Activated CD4-positive, alpha-beta T cell treated with anti-CD3 and anti-CD28 coated beads, Interleukin-2, amount 50 U/mL, for 24 hours (primary cell): ENCODE results near the gene TBXA2R.
"Not testable (repeated sequence)": the region's sequence is repeated elsewhere in the genome, so short reads cannot be mapped to it uniquely, and the experiment has no call there.

Source experiments
- DNase-seq, 2 donors: peaks; one replicate each; pipeline ENCODE4 v3.0.0-alpha.2; 2020; ENCODE audit warnings: low read depth in 1 of 2, low spot score in 1 of 2

TBXA2R gene

GRCh38 chr19:3641515-3642269 lies 35.0 kb upstream of the TBXA2R start:
- DNase-seq = no peak

GRCh38 chr19:3639479-3639878 lies 32.8 kb upstream of the TBXA2R start:
- no peak for DNase-seq

GRCh38 chr19:3638208-3639193 lies 31.8 kb upstream of the TBXA2R start:
- no peak for DNase-seq

GRCh38 chr19:3637621-3638020 lies 30.9 kb upstream of the TBXA2R start:
- DNase-seq = no peak

- DNase-seq = no peak
These were observed 30.3 kb upstream of the TBXA2R start for GRCh38 chr19:3636962-3637361.

GRCh38 chr19:3636506-3636905 lies 29.8 kb upstream of the TBXA2R start:
- DNase-seq = no peak

- DNase-seq = no peak
These were observed 27.9 kb upstream of the TBXA2R start for GRCh38 chr19:3634496-3635045.

- DNase-seq = no peak
These were observed 26.9 kb upstream of the TBXA2R start for GRCh38 chr19:3633559-3633988.

GRCh38 chr19:3632739-3633558 lies 26.3 kb upstream of the TBXA2R start:
- no peak for DNase-seq

GRCh38 chr19:3632098-3632497 lies 25.4 kb upstream of the TBXA2R start:
- no peak for DNase-seq

GRCh38 chr19:3631053-3631861 lies 24.6 kb upstream of the TBXA2R start:
- no peak for DNase-seq

GRCh38 chr19:3628766-3629165 lies 22.1 kb upstream of the TBXA2R start:
- DNase-seq = not testable (repeated sequence)

GRCh38 chr19:3627351-3627723 lies 20.7 kb upstream of the TBXA2R start:
- DNase-seq = no peak

- DNase-seq = peak; percentile 98
These were observed 20.0 kb upstream of the TBXA2R start, which contains the start of gene CACTIN for GRCh38 chr19:3626473-3627350. CACTIN (minus strand) TSS chr19:3626790; CDS start chr19:3626762, 28 bp downstream.

- DNase-seq = no peak
These were observed 19.4 kb upstream of the TBXA2R start for GRCh38 chr19:3625996-3626472.

- no peak for DNase-seq
These were observed 17.0 kb upstream of the TBXA2R start for GRCh38 chr19:3623716-3624115.

GRCh38 chr19:3622224-3622623 lies 15.5 kb upstream of the TBXA2R start:
- DNase-seq = no peak

GRCh38 chr19:3621689-3622088 lies 15.0 kb upstream of the TBXA2R start:
- no peak for DNase-seq
